ENCODE data around the gene ELAC2.

Gene ELAC2

GRCh38 chr17:13016881-13017654 is 759 bp downstream of the ELAC2 start:
- no peak for DNase-seq (ENCODE audit: low read depth in 3 of 3)

- no peak for DNase-seq (ENCODE audit: low read depth in 3 of 3)
Measured at GRCh38 chr17:13014801-13015200, 3.0 kb downstream of the ELAC2 start.

GRCh38 chr17:13010959-13011358 is 6.9 kb downstream of the ELAC2 start:
- DNase-seq (ENCODE audit: low read depth in 3 of 3), result no peak

GRCh38 chr17:13008461-13008860 is 9.4 kb downstream of the ELAC2 start:
- no peak for DNase-seq (ENCODE audit: low read depth in 3 of 3)

GRCh38 chr17:13005530-13005929 is 12.3 kb downstream of the ELAC2 start:
- DNase-seq (ENCODE audit: low read depth in 3 of 3), result no peak

- DNase-seq (ENCODE audit: low read depth in 3 of 3), result no peak
Measured at GRCh38 chr17:13004336-13004735, 13.5 kb downstream of the ELAC2 start.

- no peak for DNase-seq (ENCODE audit: low read depth in 3 of 3)
Measured at GRCh38 chr17:13003927-13004326, 13.9 kb downstream of the ELAC2 start.

- DNase-seq (ENCODE audit: low read depth in 3 of 3), result no peak
Measured at GRCh38 chr17:13003454-13003851, 14.4 kb downstream of the ELAC2 start.

- DNase-seq (ENCODE audit: low read depth in 3 of 3), result peak in 2 of 3 experiments; percentile 15 to 17
Measured at GRCh38 chr17:13002761-13003453, 14.9 kb downstream of the ELAC2 start.

GRCh38 chr17:13001991-13002615 is 15.7 kb downstream of the ELAC2 start:
- no peak for DNase-seq (ENCODE audit: low read depth in 3 of 3)

- no peak for DNase-seq (ENCODE audit: low read depth in 3 of 3)
Measured at GRCh38 chr17:13000561-13000960, 17.3 kb downstream of the ELAC2 start.

- DNase-seq (ENCODE audit: low read depth in 3 of 3), result no peak
Measured at GRCh38 chr17:12998874-12999273, 19.0 kb downstream of the ELAC2 start.

GRCh38 chr17:12998461-12998860 is 19.4 kb downstream of the ELAC2 start:
- no peak for DNase-seq (ENCODE audit: low read depth in 3 of 3)

GRCh38 chr17:12996941-12997340 is 20.9 kb downstream of the ELAC2 start:
- no peak for DNase-seq (ENCODE audit: low read depth in 3 of 3)

GRCh38 chr17:12996357-12996756 is 21.5 kb downstream of the ELAC2 start:
- DNase-seq (ENCODE audit: low read depth in 3 of 3), result no peak

GRCh38 chr17:12995896-12996295 is 21.9 kb downstream of the ELAC2 start:
- no peak for DNase-seq (ENCODE audit: low read depth in 3 of 3)

- DNase-seq (ENCODE audit: low read depth in 3 of 3), result no peak
Measured at GRCh38 chr17:12995106-12995895, 22.5 kb downstream of the ELAC2 start.

- no peak for DNase-seq (ENCODE audit: low read depth in 3 of 3)
Measured at GRCh38 chr17:12994341-12995074, 23.3 kb downstream of the ELAC2 start.

GRCh38 chr17:12993631-12994030 is 24.2 kb downstream of the ELAC2 start:
- DNase-seq (ENCODE audit: low read depth in 3 of 3), result no peak

GRCh38 chr17:12992676-12993075 is 25.2 kb downstream of the ELAC2 start:
- no peak for DNase-seq (ENCODE audit: low read depth in 3 of 3)

GRCh38 chr17:12990926-12991325 is 26.9 kb downstream of the ELAC2 start:
- no peak for DNase-seq (ENCODE audit: low read depth in 3 of 3)
